Neural cell (in vitro differentiated cells): ENCODE data around the gene PPP1R13B.

Experiments
- CTCF ChIP-seq: fragments of 450-650 bp; IDR thresholded peaks from 2 replicates; pipeline ENCODE4 v1.5.1; 2014; ENCODE audit warnings: antibody characterized with exemption, mild to moderate bottlenecking, moderate library complexity; ENCODE audit not compliant: poor library complexity, severe bottlenecking
- EP300 ChIP-seq: fragments of 450-650 bp; conservative IDR thresholded peaks from 2 replicates; pipeline ENCODE4 v1.6.1; 2014; ENCODE audit warnings: antibody characterized with exemption, mild to moderate bottlenecking, moderate library complexity; ENCODE audit not compliant: poor library complexity, severe bottlenecking
- EZH2 ChIP-seq: fragments of 200-600, 300-800 bp; shearing (Covaris generic), sonication (generic); IDR thresholded peaks from 2 replicates; pipeline ENCODE4 v1.6.1; 2014; ENCODE audit warnings: antibody characterized with exemption, low read length, borderline replicate concordance, mild to moderate bottlenecking; ENCODE audit not compliant: insufficient read depth, poor library complexity, severe bottlenecking
- MXI1 ChIP-seq: fragments of 450-650 bp; conservative IDR thresholded peaks from 2 replicates; pipeline ENCODE4 v1.6.1; 2014; ENCODE audit warnings: antibody characterized with exemption, mild to moderate bottlenecking; ENCODE audit not compliant: poor library complexity, severe bottlenecking
- POLR2AphosphoS5 ChIP-seq: IDR thresholded peaks from 2 replicates; pipeline ENCODE4 v1.6.1; 2012
- RAD21 ChIP-seq: fragments of 450-650 bp; conservative IDR thresholded peaks from 2 replicates; pipeline ENCODE4 v1.6.1; 2014; ENCODE audit warnings: antibody characterized with exemption, mild to moderate bottlenecking, moderate library complexity
- TAF1 ChIP-seq: IDR thresholded peaks from 2 replicates; pipeline ENCODE4 v1.6.1; 2012; ENCODE audit warnings: low read depth

- TF ChIP-seq POLR2AphosphoS5 (no peak), TAF1 (no peak), EZH2 (no peak), MXI1 (no peak), EP300 (no peak), CTCF (no peak), RAD21 (no peak)
These were observed 22.3 kb downstream of the PPP1R13B start for GRCh38 chr14:103825101-103825500.
